ENCODE data around the gene RDH8.

- no peak for TF ChIP-seq SREBF2 (IDR thresholded peaks at IDR 0.05; ENCODE audit: low read length)
- no peak for TF ChIP-seq BCL11A (IDR thresholded peaks at IDR 0.05; ENCODE audit: low read depth, low read length)
- TF ChIP-seq CTCF (IDR thresholded peaks at IDR 0.05 in 2 of 3, conservative IDR thresholded peaks at IDR 0.05 in 1 of 3; ENCODE audit: control insufficient read depth in 2 of 3, extremely low read depth in 1 of 3, insufficient read depth in 1 of 3, low read depth in 3 of 3, low read length in 3 of 3), result no peak
- TF ChIP-seq SUZ12 (IDR thresholded peaks at IDR 0.05; ENCODE audit: unreplicated experiment), result no peak
- no peak for TF ChIP-seq KDM1A (IDR thresholded peaks at IDR 0.05; ENCODE audit: borderline replicate concordance)
- TF ChIP-seq POLR2AphosphoS5 (IDR thresholded peaks at IDR 0.05; ENCODE audit: low read length), result no peak
- TF ChIP-seq TAF1 (IDR thresholded peaks at IDR 0.05; ENCODE audit: borderline replicate concordance, low read depth, low read length), result no peak
- TF ChIP-seq ZBTB33 (IDR thresholded peaks at IDR 0.05), result no peak
- TF ChIP-seq NKRF (conservative IDR thresholded peaks at IDR 0.05), result no peak
- no peak for TF ChIP-seq CHD4 (IDR thresholded peaks at IDR 0.05)
- TF ChIP-seq SUPT20H (IDR thresholded peaks at IDR 0.05; ENCODE audit: borderline replicate concordance, control insufficient read depth, low read depth, low read length), result no peak
- no peak for TF ChIP-seq BHLHE40 (IDR thresholded peaks at IDR 0.05; ENCODE audit: borderline replicate concordance in 1 of 2, low read depth in 2 of 2, low read length in 1 of 2)
- no peak for TF ChIP-seq GABPA (IDR thresholded peaks at IDR 0.05; ENCODE audit: low read depth)
- TF ChIP-seq ATF3 (IDR thresholded peaks at IDR 0.05; ENCODE audit: borderline replicate concordance, extremely low read depth, low read depth, low read length), result no peak
Measured at GRCh38 chr19:10026744-10027143, 13.5 kb downstream of the RDH8 start.

All from GM12878 (cell line).